Measurements from ENCODE around the gene EYS. TPM values are rescaled to one million over a fixed set of nuclear protein-coding genes. Genes with fewer than 3 reads are reported as not detected.

The EYS gene
- total and polyA plus RNA-seq, 2 of the 8 experiments (the other 6 are each of a cell fraction or from before 2014, with no cell fraction given), result 0.05 to 0.13 TPM

DNA sequence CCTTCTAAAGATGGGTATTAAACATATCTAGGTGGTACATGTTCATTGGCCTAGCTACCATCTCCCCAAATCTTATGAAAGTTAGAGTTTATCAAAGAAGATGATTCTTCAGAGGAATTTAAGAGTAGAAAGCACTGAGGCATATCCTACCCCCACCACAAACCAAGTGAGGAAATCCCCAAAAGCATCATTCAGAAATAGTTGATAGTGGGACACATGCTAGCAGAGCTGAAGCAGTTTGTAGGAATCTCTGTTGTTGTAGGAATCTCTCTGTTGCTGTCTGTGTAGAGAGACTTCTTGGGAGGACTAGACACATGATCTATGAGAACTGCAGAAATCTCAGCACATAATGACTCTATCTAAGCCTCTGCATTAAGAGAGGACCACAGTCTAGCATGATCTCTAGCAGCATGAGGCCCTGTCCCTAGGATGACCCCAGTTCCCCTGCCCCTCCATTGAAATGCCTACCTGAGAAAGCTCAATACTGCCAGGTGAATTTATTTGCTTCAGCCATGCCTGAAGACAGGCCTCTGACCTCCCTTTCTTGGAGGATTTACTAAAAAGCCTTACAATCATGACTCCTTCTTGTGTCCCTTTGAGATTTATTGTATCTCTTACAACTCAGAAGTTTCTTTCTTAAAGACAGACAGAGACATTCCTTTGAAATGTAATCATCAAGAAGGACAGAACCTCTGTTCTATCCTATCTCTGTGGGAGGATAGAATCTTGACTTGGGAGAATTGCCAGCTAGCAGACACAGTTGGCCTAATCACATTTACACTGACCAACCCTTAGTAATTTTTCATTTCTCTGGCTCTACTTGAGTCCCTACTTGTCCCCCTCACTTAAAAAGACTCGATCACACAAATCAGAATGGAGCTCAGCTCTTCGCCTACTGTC is 1489.1 kb downstream of the EYS start (continued):
- no peak for TF ChIP-seq TCF12 (IDR thresholded peaks at IDR 0.05; ENCODE audit: low read depth, low read length)
- TF ChIP-seq HDAC6 (IDR thresholded peaks at IDR 0.05; ENCODE audit: low read depth, low read length), result no peak
- TF ChIP-seq KDM5A (IDR thresholded peaks at IDR 0.05; ENCODE audit: low read length), result no peak
- no peak for TF ChIP-seq MAFK (IDR thresholded peaks at IDR 0.05; ENCODE audit: low read depth, low read length)
- no peak for TF ChIP-seq CBX8 (IDR thresholded peaks at IDR 0.05; ENCODE audit: borderline replicate concordance, low read depth, low read length)
- TF ChIP-seq JUN (IDR thresholded peaks at IDR 0.05; ENCODE audit: low read depth, low read length), result no peak

Measured in H1 (cell line).